DND-41 (cell line): Measurements from ENCODE around the gene HDAC3.

Experiments used
- EZH2 ChIP-seq: IDR thresholded peaks from 3 replicates; pipeline ENCODE4 v1.6.1; 2012; ENCODE audit warnings: borderline replicate concordance, low read depth, mild to moderate bottlenecking, moderate library complexity, low read length, inconsistent platforms; ENCODE audit not compliant: severe bottlenecking
- TF ChIP-seq, protein P1 (sequence below): IDR thresholded peaks from 2 replicates; pipeline ENCODE4 v1.5.1; 2012; ENCODE audit warnings: borderline replicate concordance, low read length, moderate library complexity, mild to moderate bottlenecking; ENCODE audit not compliant: poor library complexity, severe bottlenecking; ENCODE audit errors: extremely low read depth

DNA sequence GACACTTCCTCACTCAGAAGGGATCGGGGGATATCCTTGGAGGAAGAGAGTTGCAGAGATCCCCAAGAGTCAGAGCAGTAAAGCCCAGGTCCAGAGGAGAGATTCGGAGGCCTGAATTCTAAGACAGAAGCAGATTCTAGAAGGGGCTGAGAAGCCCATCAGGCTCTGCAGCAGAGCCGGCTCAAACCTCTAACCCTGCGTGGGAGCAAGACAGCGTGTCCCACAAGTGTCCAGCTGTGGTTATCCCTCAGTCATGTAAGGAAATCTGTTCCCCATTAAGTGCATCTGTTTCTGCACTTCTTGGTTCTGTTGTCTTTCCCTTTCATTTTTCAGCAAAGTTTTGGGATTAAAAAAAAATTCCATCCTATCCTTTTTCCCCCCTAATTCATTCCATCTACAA lies 13.0 kb downstream of the HDAC3 start:
- TF ChIP-seq, protein P1, sequence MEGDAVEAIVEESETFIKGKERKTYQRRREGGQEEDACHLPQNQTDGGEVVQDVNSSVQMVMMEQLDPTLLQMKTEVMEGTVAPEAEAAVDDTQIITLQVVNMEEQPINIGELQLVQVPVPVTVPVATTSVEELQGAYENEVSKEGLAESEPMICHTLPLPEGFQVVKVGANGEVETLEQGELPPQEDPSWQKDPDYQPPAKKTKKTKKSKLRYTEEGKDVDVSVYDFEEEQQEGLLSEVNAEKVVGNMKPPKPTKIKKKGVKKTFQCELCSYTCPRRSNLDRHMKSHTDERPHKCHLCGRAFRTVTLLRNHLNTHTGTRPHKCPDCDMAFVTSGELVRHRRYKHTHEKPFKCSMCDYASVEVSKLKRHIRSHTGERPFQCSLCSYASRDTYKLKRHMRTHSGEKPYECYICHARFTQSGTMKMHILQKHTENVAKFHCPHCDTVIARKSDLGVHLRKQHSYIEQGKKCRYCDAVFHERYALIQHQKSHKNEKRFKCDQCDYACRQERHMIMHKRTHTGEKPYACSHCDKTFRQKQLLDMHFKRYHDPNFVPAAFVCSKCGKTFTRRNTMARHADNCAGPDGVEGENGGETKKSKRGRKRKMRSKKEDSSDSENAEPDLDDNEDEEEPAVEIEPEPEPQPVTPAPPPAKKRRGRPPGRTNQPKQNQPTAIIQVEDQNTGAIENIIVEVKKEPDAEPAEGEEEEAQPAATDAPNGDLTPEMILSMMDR: no peak
- no peak for TF ChIP-seq EZH2
